Dendritic cell treated with granulocyte-macrophage colony-stimulating factor and Interleukin-4, amounts not matched to agents 40 ng/mL and 50 ng/mL, for 4 days (primary cell): ENCODE results near the gene ATP6V0C.
"Not testable (repeated sequence)": the region's sequence is repeated elsewhere in the genome, so short reads cannot be mapped to it uniquely, and the experiment has no call there.

Experiments
- H3K27ac Mint-ChIP-seq: one replicate; pipeline ENCODE4 v1.8.0; 2022; ENCODE audit warnings: mild to moderate bottlenecking, mixed read lengths
- H3K27me3 Mint-ChIP-seq: one replicate; pipeline ENCODE4 v1.8.0; 2022; ENCODE audit warnings: mild to moderate bottlenecking, mixed read lengths
- H3K36me3 Mint-ChIP-seq: one replicate; pipeline ENCODE4 v1.8.0; 2022; ENCODE audit warnings: low read depth, mixed read lengths
- H3K4me1 Mint-ChIP-seq: one replicate; pipeline ENCODE4 v1.8.0; 2022; ENCODE audit warnings: low read depth, mixed read lengths
- H3K4me3 Mint-ChIP-seq: one replicate; pipeline ENCODE4 v1.8.0; 2022; ENCODE audit warnings: mild to moderate bottlenecking, moderate library complexity, mixed read lengths
- H3K9me3 Mint-ChIP-seq: one replicate; pipeline ENCODE4 v1.8.0; 2022; ENCODE audit warnings: mixed read lengths
- intact Hi-C: fragments of 100-400 bp; cut with micrococcal nuclease; formaldehyde crosslinking; loops from one replicate; pipeline ENCODE4 v1.15.0; 2022

Gene ATP6V0C

DNA sequence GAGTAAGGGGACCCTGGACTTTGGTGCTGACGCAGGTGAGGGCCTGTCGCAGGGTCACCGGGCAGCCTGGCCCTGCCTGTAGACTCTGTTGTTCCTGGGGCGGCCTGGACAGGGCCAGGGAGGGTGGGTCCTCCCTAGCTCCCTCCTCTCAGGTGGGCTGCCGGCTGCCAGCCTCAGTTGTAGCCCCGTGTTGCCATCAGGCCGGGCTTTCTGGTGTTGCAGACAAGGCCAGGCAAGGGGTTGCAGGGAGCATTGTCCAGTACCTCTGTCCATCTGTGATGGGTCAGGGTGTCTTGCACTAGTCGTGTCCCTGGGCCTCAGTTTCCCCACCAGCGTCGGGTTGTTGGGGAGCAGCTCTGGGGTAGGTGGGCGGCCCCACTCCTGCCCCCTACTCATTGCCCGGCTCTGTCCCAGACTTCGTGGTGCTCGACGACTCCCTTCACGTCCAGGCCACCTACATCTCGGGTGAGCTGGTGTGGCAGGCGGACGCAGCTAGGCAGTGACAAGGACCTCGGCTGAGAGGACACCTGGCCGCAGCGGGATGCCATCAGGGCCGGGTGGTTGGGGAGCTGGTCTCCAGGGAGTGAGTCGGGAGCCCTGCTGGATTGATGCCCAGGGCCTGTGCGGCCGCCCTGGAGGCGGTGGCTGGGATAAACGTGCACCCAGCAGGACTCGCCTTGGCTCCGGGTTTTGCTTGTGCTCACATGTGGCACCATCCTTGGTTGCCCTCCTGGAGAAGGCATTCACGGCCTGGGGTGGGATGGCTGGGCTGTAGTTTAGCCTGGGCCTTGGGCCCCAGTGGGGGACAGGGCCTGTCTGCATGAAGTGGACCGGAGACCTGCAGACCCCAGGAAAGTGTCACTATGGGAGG is 15.5 kb downstream of the ATP6V0C start:
- no peaks in the 10 kb centered on the region for H3K27me3 Mint-ChIP-seq
- peaks cover 47% of the 10 kb centered on the region for H3K4me1 Mint-ChIP-seq
- intact Hi-C loops = no loop called here
- no peaks in the 10 kb centered on the region for H3K9me3 Mint-ChIP-seq
- peak overlapping the region; percentile 97 for H3K27ac Mint-ChIP-seq
- peaks cover 74% of the 10 kb centered on the region for H3K36me3 Mint-ChIP-seq
- no peak overlapping the region for H3K4me3 Mint-ChIP-seq

DNA sequence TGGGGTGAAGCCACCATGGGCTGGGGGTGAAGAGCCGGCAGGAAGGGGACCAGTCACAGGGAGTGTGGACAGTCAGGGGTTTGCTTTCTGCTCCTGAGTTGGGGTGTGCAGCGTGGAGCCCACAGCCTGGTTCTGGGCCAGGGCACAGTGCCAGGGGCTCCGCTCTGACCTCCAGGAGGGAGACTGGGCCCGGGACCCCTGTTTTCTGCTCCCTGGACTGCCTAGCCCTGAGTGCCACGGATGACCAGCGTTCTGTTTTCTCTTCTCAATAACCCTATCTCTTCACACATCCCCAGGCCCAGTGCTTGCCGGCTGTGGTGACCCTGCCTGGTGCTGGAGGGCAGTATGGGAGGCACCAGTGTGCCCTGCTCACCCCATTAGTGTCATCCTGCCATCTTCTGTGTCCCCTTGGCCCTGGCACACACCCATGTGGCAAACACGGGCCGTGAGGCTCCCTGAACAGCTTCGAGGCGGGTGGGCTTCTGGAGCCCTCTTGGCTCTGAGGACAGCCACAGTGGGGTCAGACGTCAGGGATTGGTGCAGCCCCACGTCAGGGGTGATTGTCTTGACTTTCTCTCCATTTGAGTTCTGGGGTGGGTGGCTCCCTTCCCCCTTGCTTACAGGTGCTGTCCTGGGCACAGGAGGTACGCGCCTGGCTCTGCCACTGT is 16.3 kb downstream of the ATP6V0C start:
- no peak overlapping the region for H3K4me3 Mint-ChIP-seq
- peaks cover 51% of the 10 kb centered on the region for H3K4me1 Mint-ChIP-seq
- H3K27ac Mint-ChIP-seq = peak overlapping the region; percentile 97
- H3K27me3 Mint-ChIP-seq = no peaks in the 10 kb centered on the region
- no peaks in the 10 kb centered on the region for H3K9me3 Mint-ChIP-seq
- intact Hi-C loops = no loop called here
- H3K36me3 Mint-ChIP-seq = peaks cover 66% of the 10 kb centered on the region

DNA sequence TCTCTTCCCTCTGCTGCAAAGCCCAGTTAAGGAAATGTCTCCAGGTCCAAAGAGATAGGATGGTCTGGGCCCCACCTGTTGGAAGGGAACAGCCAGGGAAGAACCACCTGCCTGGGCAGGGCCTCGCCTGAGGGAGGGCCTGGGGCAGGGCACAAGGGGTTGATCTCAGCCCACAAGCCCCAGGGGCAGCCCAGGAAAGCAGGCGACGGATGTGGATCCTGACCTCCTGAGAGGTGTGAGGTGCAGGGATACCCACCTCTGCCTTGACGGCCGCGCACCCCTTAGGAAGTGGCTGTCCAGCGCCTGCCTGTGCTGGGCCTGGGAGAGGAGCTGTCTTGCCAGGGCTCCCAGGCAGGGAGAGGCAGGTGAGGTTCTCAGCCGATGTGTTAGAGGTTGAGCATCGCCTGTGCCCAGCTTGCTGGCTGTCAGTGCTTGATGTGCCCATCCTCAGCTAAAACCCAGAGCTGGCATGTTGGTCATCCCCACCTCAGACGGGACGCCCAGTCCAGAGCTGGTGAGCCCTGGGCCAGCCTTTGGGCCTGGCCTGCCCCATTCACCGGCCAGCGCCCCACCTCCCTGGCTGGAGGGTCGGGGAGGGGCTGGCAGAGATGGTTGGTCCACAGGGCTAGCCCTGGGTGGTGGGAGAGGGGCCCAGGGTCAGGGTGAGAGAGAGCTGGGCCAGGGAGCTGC is 17.0 kb downstream of the ATP6V0C start:
- no peaks in the 10 kb centered on the region for H3K27me3 Mint-ChIP-seq
- H3K4me3 Mint-ChIP-seq = peak overlapping the region; percentile 89
- peaks cover 59% of the 10 kb centered on the region for H3K36me3 Mint-ChIP-seq
- H3K4me1 Mint-ChIP-seq = peaks cover 56% of the 10 kb centered on the region
- no peaks in the 10 kb centered on the region for H3K9me3 Mint-ChIP-seq
- intact Hi-C loops = no loop called here
- H3K27ac Mint-ChIP-seq = peak overlapping the region; percentile 97

DNA sequence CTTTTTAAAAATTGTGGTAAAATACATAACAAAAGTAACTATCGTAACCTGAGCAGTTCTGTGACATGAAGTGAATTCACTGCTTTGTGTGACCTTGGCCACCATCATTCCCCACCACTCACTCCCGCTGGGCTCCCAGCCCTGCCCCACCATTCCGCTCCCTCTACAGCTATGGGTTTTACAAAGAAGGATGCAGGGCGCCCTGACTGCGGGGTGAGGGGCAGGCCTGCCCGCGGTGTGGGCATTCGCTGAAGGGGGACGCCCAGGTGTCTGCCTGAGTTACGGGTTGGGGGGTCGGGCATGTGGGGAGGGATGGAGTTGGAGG is 17.6 kb downstream of the ATP6V0C start, which contains the start of gene CEMP1:
Gene CEMP1 (minus strand): TSS at position 38 of the 325 bp plus-strand sequence. CDS start 335 bp downstream, outside the sequence.
- Mint-ChIP-seq H3K4me3 (peak within 1 kb of the TSS; percentile 89), H3K4me1 (peaks cover 56% of the 10 kb centered on the region), H3K36me3 (peaks cover 54% of the 10 kb centered on the region), H3K27ac (peak within 1 kb of the TSS; percentile 97), H3K9me3 (no peaks in the 10 kb centered on the region), H3K27me3 (no peaks in the 10 kb centered on the region)
- intact Hi-C loops = no loop called here

DNA sequence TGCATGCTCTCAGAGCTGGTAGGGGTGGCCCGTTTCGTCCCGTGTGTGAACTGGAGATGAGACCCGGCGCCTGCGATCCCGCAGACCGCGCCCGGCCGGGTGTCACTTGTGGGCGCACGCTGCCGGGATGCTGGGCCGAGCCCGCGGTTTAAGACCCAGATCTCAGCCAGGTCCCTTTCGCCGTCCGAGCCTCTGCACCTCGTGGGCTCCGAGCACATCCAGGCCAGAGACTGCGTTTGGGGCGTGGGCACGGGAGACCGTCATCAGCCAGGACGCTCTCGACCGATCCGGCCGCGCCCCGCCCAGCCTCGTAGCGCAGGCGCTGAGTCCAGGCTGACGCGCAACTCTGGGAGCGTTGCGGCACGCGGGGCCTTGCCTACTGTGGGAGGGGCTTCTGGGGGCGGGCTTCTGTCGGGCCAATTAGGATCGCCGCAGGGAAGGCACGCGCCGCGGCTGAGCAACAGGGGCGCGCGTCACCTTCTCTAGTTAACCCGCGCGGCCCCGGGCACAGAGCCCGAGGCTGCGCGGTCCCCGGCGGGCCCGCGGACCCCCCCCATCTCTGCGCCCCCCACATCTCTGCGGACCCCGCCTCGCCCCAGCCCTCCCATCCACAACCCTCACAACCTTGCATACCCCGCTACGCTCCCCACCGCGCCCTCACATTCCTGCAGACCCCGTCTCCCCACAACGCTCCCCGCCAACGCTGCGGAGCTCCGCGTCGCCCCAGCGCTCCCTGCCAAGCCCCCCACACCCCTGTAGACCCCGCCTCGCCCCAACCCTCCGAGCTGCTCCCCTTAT is 18.1 kb downstream of the ATP6V0C start:
- Mint-ChIP-seq H3K4me1 (peaks cover 60% of the 10 kb centered on the region), H3K27me3 (no peaks in the 10 kb centered on the region), H3K4me3 (peak overlapping the region; percentile 89), H3K36me3 (peaks cover 48% of the 10 kb centered on the region), H3K9me3 (no peaks in the 10 kb centered on the region), H3K27ac (peak overlapping the region; percentile 97)
- intact Hi-C loops = no loop called here

DNA sequence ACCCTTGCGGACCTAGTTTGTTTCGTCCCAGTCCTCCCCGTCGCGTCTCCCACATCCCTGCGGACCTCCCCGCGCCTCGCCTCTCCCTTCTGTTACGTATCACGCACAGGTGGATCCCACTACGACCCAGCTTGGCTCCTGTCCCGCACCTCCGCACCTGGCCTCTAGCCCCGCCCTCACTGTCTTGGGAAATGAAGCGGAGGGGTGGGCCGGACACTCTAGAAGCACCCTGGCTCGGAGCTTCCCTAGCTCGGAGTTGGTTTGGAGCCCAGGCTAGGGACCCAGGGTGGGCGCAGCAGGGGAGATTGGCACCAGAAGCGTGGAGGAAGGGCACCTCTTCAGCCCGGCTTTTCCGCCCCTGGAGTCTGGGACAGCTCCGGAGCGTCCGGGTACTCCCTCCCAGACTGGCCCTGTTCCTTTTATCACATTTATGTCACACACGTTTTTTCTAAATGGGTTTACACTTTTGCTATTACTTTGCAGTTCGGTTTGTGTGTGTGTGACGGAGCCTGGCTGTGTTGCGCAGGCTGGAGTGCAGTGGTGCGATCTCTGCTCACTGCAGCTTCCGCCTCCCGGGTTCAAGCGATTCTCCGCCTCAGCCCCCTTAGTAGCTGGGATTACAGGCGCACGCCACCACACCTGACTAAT is 18.9 kb downstream of the ATP6V0C start:
- no peaks in the 10 kb centered on the region for H3K27me3 Mint-ChIP-seq
- peaks cover 41% of the 10 kb centered on the region for H3K36me3 Mint-ChIP-seq
- peak overlapping the region; percentile 97 for H3K27ac Mint-ChIP-seq
- H3K9me3 Mint-ChIP-seq = no peaks in the 10 kb centered on the region
- H3K4me3 Mint-ChIP-seq = peak overlapping the region; percentile 89
- intact Hi-C loops = no loop called here
- peaks cover 60% of the 10 kb centered on the region for H3K4me1 Mint-ChIP-seq

DNA sequence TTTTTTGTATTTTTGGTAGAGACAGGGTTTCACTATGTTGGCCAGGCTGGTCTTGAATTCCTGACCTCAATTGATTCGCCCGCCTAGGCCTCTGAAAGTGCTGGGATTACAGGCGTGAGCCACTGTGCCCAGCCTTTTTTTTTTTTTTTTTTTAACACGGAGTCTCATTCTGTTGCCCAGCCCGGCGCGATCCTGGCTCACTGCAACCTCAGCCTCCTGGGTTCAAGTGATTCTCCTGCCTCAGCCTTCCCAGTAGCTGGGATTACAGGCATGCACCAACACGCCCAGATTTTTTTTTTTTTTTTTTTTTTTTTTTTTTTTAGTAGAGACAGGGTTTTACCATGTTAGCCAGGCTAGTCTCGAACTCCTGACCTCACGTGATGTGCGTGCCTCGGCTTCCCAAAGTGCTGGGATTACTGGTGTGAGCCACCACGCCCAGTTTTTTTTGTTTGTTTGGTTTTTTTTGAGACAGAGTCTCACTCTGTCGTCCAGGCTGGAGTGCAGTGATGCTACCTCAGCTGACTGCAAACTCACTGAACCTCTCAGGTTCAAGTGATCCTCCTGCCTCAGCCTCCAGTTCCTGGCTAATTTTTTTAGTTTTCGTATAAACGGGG is 19.5 kb downstream of the ATP6V0C start:
- H3K9me3 Mint-ChIP-seq, intact Hi-C loops, H3K27me3 Mint-ChIP-seq: not testable (repeated sequence)
- Mint-ChIP-seq H3K4me3 (peak overlapping the region; percentile 89), H3K27ac (peak overlapping the region; percentile 97), H3K4me1 (peaks cover 60% of the 10 kb centered on the region), H3K36me3 (peaks cover 34% of the 10 kb centered on the region)

DNA sequence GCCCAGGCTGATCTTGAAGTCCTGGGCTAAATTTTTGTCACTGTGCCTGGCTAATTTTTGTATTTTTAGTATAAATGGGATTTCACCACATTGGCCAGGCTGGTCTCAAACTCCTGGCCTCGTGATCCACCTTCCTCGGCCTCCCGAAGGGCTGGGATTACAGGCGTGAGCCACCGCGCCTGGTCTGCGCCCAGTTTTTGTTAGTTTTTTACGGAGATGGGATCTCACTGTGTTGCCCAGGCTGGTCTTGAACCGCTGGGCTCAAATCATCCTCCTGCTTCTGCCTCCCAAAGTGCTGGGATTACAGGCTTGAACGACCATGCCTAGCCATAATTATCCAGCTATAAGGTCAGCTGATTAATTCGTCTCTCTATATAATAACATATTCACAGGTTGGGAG is 20.2 kb downstream of the ATP6V0C start:
- intact Hi-C loops = no loop called here
- Mint-ChIP-seq H3K4me3 (no peak overlapping the region), H3K27me3 (no peaks in the 10 kb centered on the region), H3K27ac (peak overlapping the region; percentile 97), H3K36me3 (peaks cover 33% of the 10 kb centered on the region), H3K9me3 (no peaks in the 10 kb centered on the region), H3K4me1 (peaks cover 64% of the 10 kb centered on the region)

DNA sequence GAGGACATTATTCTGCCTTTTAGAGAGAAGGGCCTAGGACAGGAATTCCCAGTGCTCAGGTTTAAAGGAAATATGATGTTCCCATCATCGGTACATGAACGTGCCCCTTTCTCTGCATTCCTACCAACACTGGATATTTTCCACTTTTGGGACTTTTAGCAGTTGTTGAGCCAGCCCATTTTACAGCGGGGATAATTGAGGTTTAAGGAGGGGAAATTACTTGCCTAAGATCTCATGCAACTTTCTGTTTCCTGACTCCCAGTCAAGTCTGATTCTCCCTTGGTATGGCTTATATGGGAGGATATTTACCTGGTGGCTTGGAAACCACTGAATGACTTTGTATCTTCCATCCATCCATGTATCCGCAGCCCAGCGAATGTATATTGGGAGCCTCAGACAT is 20.6 kb downstream of the ATP6V0C start:
- H3K27me3 Mint-ChIP-seq, intact Hi-C loops, H3K9me3 Mint-ChIP-seq, H3K4me3 Mint-ChIP-seq: not testable (repeated sequence)
- H3K27ac Mint-ChIP-seq = peak overlapping the region; percentile 97
- peaks cover 69% of the 10 kb centered on the region for H3K4me1 Mint-ChIP-seq
- peaks cover 33% of the 10 kb centered on the region for H3K36me3 Mint-ChIP-seq

DNA sequence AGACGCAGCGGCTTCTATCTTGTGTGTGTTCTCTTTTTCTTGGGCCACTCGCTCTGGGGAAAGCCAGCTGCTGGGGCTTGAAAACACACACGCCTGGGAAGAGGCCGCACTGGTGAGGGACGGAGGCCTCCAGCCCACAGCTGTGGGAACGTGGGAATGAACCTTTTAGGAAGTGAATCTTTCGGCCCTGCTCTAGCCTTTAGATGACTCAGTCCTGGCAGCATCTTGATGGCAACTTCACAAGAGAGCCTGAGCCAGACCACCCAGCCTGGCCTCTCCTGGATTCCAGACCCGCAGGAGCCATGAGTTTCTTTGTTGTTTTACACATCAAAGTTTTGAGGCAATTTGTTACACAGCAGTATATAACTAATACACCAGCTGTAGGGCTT is 21.9 kb downstream of the ATP6V0C start:
- intact Hi-C loops = loop anchor here (2.0 kb wide), 1 partner anchor 15 kb away; the partner anchor contains the start of gene AMDHD2
- Mint-ChIP-seq H3K4me3 (peak overlapping the region; percentile 30), H3K36me3 (peaks cover 33% of the 10 kb centered on the region)

DNA sequence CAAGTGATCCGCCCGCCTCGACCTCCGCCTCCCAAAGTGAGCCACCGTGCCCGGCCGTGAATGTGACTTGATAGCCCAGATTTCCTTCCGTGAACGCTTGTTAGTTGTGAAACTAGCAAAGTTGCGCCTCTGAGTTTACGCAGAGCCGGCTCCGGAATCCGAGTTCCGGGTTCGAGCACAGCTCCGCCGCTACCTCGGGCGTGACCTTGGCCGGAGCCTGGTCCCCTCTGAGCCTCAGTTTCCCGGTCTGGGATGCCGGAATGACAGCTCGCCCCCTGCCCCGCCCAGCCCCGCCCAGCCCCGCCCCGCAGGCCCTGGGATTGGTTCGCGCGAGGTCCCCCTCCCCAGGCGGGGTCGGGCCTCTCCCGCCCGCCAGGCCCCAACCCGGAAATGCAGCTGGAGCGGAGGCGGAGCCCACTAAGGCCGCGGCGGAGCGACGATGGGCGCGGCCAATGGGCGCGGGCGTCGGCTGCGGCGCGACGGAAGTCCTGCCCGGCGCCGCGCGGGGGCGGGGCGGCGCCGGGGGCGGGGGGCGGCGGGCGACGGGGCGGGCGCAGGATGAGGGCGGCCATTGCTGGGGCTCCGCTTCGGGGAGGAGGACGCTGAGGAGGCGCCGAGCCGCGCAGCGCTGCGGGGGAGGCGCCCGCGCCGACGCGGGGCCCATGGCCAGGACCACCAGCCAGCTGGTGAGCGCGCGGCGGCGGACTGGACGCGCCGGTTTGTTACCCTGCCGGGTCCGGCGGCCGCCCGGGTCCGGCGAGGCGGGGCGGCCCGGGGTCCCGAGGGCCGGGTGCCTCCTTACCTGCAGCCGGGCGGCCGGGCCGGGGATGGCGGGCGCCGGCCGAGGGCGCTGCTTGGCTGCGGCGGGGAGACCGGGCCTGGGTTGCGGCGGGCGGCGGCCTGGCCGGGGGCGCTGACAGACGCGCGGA is 24.0 kb downstream of the ATP6V0C start, which contains the start of gene PDPK1:
Gene PDPK1 (plus strand): TSS at position 571 of the 929 bp plus-strand sequence. CDS start 92 bp downstream, at position 663.
- intact Hi-C loops = loop anchor here (2.0 kb wide), 1 partner anchor 17 kb away; the partner anchor contains the start of gene AMDHD2
- no peaks in the 10 kb centered on the region for H3K9me3 Mint-ChIP-seq
- peak within 1 kb of the TSS; percentile 92 for H3K27ac Mint-ChIP-seq
- H3K4me3 Mint-ChIP-seq = peak within 1 kb of the TSS; percentile 82
- no peaks in the 10 kb centered on the region for H3K27me3 Mint-ChIP-seq
- peaks cover 38% of the 10 kb centered on the region for H3K36me3 Mint-ChIP-seq
- peaks cover 62% of the 10 kb centered on the region for H3K4me1 Mint-ChIP-seq

More for the DNA sequence above, 21.9 kb downstream of the ATP6V0C start:
- Mint-ChIP-seq H3K9me3 (no peaks in the 10 kb centered on the region), H3K27ac (peak overlapping the region; percentile 92), H3K27me3 (no peaks in the 10 kb centered on the region), H3K4me1 (peaks cover 69% of the 10 kb centered on the region)
